Nephron progenitor cell (in vitro differentiated cells): ENCODE results near the gene ABLIM1.

Experiments used
- DNase-seq: peaks from one replicate; pipeline ENCODE4 v3.0.0; 2021
- H3K27ac Mint-ChIP-seq: 2 replicates; pipeline ENCODE4 v1.8.0; 2021; ENCODE audit warnings: mild to moderate bottlenecking, moderate library complexity, mixed read lengths
- H3K27me3 Mint-ChIP-seq: 2 replicates; pipeline ENCODE4 v1.8.0; 2021; ENCODE audit warnings: mild to moderate bottlenecking, low read depth, mixed read lengths; ENCODE audit not compliant: poor library complexity
- H3K36me3 Mint-ChIP-seq: 2 replicates; pipeline ENCODE4 v1.8.0; 2021; ENCODE audit warnings: low read depth, mixed read lengths
- H3K4me1 Mint-ChIP-seq: 2 replicates; pipeline ENCODE4 v1.8.0; 2021; ENCODE audit warnings: mixed read lengths
- H3K4me3 Mint-ChIP-seq: 2 replicates; pipeline ENCODE4 v1.8.0; 2021; ENCODE audit warnings: mild to moderate bottlenecking, moderate library complexity, mixed read lengths
- H3K9me3 Mint-ChIP-seq: 2 replicates; pipeline ENCODE4 v1.8.0; 2021; ENCODE audit warnings: mild to moderate bottlenecking, moderate library complexity, mixed read lengths
- CTCF ChIP-seq: fragments of 200-600 bp; sonication (generic); IDR thresholded peaks from 2 replicates; pipeline ENCODE4 v1.5.0; 2021; ENCODE audit warnings: antibody characterized with exemption

ABLIM1 gene

GRCh38 chr10:114634609-114634979, 23.5 kb downstream of the ABLIM1 start:
- Mint-ChIP-seq H3K4me1 (peaks cover 32% of the 10 kb centered on the region), H3K36me3 (no peaks in the 10 kb centered on the region), H3K9me3 (no peaks in the 10 kb centered on the region), H3K27ac (no peak overlapping the region), H3K27me3 (peaks cover 51% of the 10 kb centered on the region), H3K4me3 (no peak overlapping the region)
- TF ChIP-seq CTCF = no peak
- no peak for DNase-seq

GRCh38 chr10:114632869-114633715, 25.0 kb downstream of the ABLIM1 start:
- H3K4me1 Mint-ChIP-seq = peaks cover 32% of the 10 kb centered on the region
- H3K27me3 Mint-ChIP-seq = peaks cover 62% of the 10 kb centered on the region
- H3K4me3 Mint-ChIP-seq = peak overlapping the region; percentile 86
- no peaks in the 10 kb centered on the region for H3K9me3 Mint-ChIP-seq
- no peak for DNase-seq
- H3K27ac Mint-ChIP-seq = no peak overlapping the region
- no peaks in the 10 kb centered on the region for H3K36me3 Mint-ChIP-seq
- no peak for TF ChIP-seq CTCF

- DNase-seq = peak; percentile 71
- no peaks in the 10 kb centered on the region for H3K9me3 Mint-ChIP-seq
- no peaks in the 10 kb centered on the region for H3K36me3 Mint-ChIP-seq
- peaks cover 59% of the 10 kb centered on the region for H3K27me3 Mint-ChIP-seq
- peak overlapping the region; percentile 86 for H3K4me3 Mint-ChIP-seq
- H3K27ac Mint-ChIP-seq = no peak overlapping the region
- H3K4me1 Mint-ChIP-seq = peaks cover 32% of the 10 kb centered on the region
- no peak for TF ChIP-seq CTCF
These were observed 26.2 kb downstream of the ABLIM1 start for GRCh38 chr10:114631666-114632417.

GRCh38 chr10:114631090-114631665, 26.9 kb downstream of the ABLIM1 start:
- H3K9me3 Mint-ChIP-seq = no peaks in the 10 kb centered on the region
- no peak for DNase-seq
- peak overlapping the region; percentile 86 for H3K4me3 Mint-ChIP-seq
- no peak overlapping the region for H3K27ac Mint-ChIP-seq
- H3K36me3 Mint-ChIP-seq = no peaks in the 10 kb centered on the region
- peaks cover 32% of the 10 kb centered on the region for H3K4me1 Mint-ChIP-seq
- H3K27me3 Mint-ChIP-seq = peaks cover 59% of the 10 kb centered on the region
- TF ChIP-seq CTCF = no peak

GRCh38 chr10:114629824-114630730, 28.0 kb downstream of the ABLIM1 start:
- Mint-ChIP-seq H3K4me3 (peak overlapping the region; percentile 86), H3K4me1 (peaks cover 32% of the 10 kb centered on the region), H3K27me3 (peaks cover 57% of the 10 kb centered on the region), H3K36me3 (no peaks in the 10 kb centered on the region), H3K27ac (no peak overlapping the region), H3K9me3 (no peaks in the 10 kb centered on the region)
- TF ChIP-seq CTCF = no peak
- no peak for DNase-seq
